Stimulated activated CD4-positive, alpha-beta T cell treated with anti-CD3 and anti-CD28 coated beads, Interleukin-4, amount 100 ng/mL, for 1 hour (primary cell): ENCODE measurements around the gene MRPL22.
"Not testable (repeated sequence)": the region's sequence is repeated elsewhere in the genome, so short reads cannot be mapped to it uniquely, and the experiment has no call there.

Source experiments
- DNase-seq: peaks from one replicate; pipeline ENCODE4 v3.0.0-alpha.2; 2020

Gene MRPL22

GRCh38 chr5:154943527-154943926 is 2.7 kb downstream of the MRPL22 start:
- DNase-seq, result no peak

GRCh38 chr5:154944716-154945115 is 3.8 kb downstream of the MRPL22 start:
- DNase-seq, result no peak

- no peak for DNase-seq
Observed at GRCh38 chr5:154945695-154946301, 4.9 kb downstream of the MRPL22 start.

GRCh38 chr5:154947778-154948177 is 6.9 kb downstream of the MRPL22 start:
- DNase-seq, result no peak

GRCh38 chr5:154948313-154948712 is 7.4 kb downstream of the MRPL22 start:
- DNase-seq, result no peak

GRCh38 chr5:154949781-154950180 is 8.9 kb downstream of the MRPL22 start:
- no peak for DNase-seq

- DNase-seq, result no peak
Observed at GRCh38 chr5:154956712-154957111, 15.8 kb downstream of the MRPL22 start.

- DNase-seq, result no peak
Observed at GRCh38 chr5:154962494-154962893, 21.6 kb downstream of the MRPL22 start.

GRCh38 chr5:154966081-154966841 is 25.4 kb downstream of the MRPL22 start:
- DNase-seq, result no peak

- no peak for DNase-seq
Observed at GRCh38 chr5:154966874-154967273, 26.0 kb downstream of the MRPL22 start.

- no peak for DNase-seq
Observed at GRCh38 chr5:154967421-154968024, 26.6 kb downstream of the MRPL22 start.

- DNase-seq, result no peak
Observed at GRCh38 chr5:154968953-154969352, 28.1 kb downstream of the MRPL22 start.

- DNase-seq, result no peak
Observed at GRCh38 chr5:154970759-154971158, 29.9 kb downstream of the MRPL22 start.

- DNase-seq, result no peak
Observed at GRCh38 chr5:154971501-154971900, 30.6 kb downstream of the MRPL22 start.

- no peak for DNase-seq
Observed at GRCh38 chr5:154972476-154973080, 31.7 kb downstream of the MRPL22 start.

GRCh38 chr5:154976082-154976481 is 35.2 kb downstream of the MRPL22 start:
- DNase-seq, result not testable (repeated sequence)

GRCh38 chr5:154977409-154977808 is 36.5 kb downstream of the MRPL22 start:
- DNase-seq, result no peak

GRCh38 chr5:154978294-154978693 is 37.4 kb downstream of the MRPL22 start:
- DNase-seq, result not testable (repeated sequence)

GRCh38 chr5:154984946-154985516 is 44.2 kb downstream of the MRPL22 start:
- no peak for DNase-seq

- DNase-seq, result no peak
Observed at GRCh38 chr5:154986151-154986550, 45.3 kb downstream of the MRPL22 start.

- DNase-seq, result no peak
Observed at GRCh38 chr5:154989626-154990025, 48.8 kb downstream of the MRPL22 start.

- DNase-seq, result no peak
Observed at GRCh38 chr5:154993461-154993860, 52.6 kb downstream of the MRPL22 start.

- DNase-seq, result no peak
Observed at GRCh38 chr5:154995679-154996078, 54.8 kb downstream of the MRPL22 start.
